NCI-H82 (cell line): ENCODE results near the gene TCERG1.
A peak's percentile ranks its signal among the peaks of the same experiment; 100 is the strongest.

Experiments
- DNase-seq: peaks from one replicate; lab custom pipeline; 2025; lab: John Stamatoyannopoulos, UW

Gene TCERG1

DNA sequence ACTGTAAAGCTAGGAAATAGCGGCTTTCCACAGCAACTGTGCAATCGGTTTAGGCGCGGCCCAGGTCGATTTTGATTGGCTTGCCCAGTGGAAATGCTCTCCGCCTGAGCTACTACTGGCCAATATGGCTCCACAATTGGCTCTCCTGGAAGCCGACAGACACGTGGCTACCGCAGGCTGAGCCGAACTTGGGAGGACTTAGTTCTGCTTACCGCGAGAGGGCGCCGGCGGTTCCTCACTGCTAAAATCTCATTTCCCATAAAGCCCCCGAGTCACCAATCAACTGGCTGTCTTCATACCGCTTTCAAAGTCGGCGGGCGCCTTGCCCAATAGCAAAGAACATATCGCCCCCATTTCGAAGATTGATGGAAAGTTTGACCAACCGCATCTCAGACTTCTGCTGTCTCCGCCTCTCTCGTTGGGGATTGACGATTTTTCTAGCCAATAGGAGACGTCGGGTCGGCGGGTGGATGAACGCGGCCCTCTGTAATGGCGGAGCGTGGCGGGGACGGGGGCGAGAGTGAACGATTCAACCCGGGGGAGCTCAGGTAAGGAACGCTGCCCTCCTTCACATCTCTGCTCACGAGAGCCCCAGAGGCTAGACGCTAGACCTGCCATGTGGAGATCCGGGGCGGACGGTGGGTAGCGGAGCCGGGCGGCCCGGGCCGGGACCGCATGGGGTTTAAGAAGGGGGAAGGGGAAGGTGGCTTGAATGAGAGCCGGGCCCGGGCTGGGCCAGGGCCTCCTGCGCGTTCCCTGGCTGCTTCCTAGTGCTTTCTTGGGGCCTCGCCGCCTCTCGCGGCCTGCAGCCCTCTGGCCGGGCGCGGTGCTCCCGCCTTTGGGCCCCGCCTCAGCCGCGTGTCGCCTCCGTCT is at the start of gene TCERG1:
TSS of gene TCERG1 (plus strand) at position 473 of the 873 bp plus-strand sequence. CDS start at position 490, 17 bp downstream.
- DNase-seq: peak; percentile 99

DNA sequence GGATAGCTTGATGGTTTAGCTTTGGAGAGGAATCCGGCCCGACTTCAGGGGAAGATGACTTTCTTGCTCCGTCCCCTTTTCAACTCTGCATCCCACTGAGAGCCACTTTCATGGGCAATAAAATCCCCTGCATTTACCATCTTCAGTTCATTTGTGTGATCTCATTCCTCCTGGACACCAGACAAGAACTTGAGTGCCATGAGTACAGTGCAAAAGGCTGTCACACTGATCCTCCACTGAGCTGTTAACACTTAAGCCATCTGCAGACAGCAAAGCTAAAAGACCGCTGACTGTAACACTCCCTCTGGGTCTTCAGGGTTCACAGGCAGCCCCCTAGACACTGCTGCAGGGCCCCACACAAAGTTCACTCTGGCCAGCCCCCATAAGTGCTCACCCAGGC is 48.3 kb upstream of the TCERG1 start:
- no peak for DNase-seq

DNA sequence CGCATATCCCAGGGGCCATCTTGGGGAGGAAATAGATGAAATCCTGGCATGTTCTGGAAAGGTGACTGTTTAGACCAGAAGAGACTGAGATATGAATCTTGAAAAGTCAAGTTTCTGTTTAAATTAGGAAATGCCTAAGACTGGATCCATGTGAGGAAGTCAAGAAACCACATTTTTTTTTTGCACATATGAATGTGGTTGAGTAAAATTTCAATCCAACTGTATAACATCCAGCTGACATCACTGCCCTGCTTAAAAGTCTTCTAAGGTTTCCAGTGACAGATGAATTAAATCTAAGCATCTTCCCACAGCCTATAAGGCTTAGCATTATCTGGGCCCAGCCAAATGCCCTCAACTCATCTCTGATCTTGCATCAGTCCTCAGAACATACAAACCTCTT is 47.7 kb upstream of the TCERG1 start:
- DNase-seq: no peak

DNA sequence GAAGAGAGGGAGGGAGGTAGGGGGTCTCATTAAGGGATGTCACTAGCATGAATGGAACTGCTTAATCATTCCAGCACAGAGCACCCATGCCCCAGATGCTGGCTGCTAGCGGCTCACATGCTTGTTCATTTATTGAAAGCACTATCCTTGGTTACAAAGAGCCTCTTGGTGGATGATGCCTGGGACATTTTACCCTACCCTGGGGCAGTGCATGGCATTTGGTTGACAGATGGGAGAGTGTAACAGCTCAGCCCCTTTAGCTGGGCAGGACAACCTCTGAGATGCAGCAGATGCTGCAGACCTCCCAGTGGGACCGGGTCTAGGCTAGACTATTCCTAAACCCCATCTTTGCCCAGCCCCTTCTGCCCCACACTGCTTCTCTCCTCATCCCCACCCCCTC is 46.9 kb upstream of the TCERG1 start:
- peak; percentile 2 for DNase-seq

DNA sequence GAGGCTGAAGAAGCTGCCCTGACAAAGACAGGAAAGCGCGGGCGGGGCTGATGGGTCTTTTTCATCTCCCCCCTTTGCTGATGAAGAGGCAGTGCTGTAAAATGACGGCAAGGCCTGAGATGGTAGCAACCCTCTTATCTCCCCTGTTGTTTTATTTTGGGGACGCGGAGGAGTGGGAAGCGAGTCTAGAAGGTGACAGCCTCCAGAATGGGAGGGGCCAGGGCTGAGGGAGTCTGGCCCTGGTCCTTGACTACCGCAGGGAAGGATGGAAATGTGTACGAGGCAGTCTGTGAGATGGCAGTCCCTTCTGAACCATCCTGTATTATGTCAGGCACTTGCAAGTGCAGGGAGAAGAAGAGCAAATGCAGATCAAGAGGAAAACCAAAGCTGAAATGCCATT is 46.1 kb upstream of the TCERG1 start:
- no peak for DNase-seq

DNA sequence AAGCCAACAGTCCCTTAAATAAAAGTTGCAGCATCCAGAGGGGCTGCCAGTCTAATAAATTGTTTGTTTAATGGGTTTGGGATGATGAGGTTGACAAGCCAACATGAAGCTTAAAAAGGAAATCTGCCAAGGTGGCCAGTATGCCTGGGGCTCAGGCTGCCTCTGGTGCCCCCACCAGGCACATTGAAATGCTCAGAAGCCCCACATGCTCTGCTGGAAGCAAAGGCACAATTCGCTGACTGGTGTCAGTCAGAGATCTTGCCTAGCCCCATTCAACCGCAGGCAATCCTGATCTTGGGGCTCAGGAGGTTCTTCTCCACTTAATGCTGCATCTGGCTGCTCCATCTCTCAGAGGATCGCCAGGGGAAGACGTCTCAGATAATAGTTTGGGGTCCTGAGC is 44.2 kb upstream of the TCERG1 start:
- no peak for DNase-seq

DNA sequence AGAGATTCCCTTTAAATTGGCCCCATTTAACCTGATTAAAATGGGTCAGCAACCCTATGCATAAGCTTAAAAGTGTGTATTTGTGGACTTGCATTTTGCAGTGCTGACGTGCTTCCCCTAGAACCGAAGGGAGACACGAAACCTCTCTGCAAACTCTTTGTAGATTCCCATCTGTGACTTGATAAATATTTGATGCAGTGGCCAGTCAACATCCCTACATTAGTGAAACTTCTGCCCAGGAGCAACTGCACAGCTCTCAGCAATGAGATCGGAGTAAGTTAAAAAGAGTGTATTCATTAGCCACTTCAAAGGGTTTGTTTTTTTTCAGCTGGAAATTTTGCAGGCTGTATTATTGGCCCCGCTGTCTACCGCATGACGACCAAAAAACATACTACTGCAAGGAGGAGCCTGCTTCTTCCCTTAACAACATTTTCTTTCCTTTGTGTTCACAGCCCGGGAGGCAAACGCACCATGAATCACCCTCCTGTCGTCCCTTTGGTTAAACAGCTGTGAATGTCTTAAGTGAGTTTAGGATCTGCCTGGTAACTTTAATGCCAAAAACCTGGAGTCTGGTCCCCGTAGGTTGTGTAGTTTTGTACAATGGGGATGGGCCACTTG is 38.0 kb upstream of the TCERG1 start:
- DNase-seq: no peak

DNA sequence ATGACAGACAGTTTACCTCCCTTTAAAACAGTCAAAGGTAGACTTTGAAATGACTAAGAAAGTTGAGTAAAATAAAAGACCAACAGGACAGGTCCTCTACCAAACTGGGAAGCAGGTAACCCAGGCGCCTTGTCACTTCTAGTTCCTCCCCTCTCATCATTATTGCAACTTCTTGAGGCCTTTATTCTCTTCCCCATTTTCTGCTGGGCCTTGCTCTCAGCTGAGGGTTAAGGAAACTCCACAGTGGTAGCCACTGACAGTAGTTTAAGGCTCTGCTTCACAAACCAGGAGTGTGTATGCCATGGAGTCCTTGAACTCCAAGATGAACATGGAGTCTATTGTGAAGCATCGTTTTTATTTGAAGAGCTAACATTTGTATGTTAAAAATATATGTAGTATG is 36.9 kb upstream of the TCERG1 start:
- no peak for DNase-seq

DNA sequence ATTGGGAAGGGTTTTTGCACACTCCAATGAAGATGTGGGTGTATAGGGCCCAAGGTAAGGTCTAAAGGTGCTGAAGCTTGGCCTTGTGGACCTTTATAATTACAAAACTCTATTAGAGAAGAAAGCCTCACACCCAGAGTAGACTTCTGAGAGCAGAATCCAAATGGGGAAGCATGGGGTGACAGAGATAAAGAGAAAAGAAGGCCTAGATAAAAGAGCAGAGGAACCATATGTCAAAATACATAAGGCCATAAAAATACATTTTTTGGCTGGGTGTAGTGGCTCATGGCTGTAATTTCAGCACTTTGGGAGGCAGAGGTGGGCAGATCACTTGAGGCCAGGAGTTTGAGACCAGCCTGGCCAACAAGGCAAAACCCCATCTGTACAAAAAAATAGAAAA is 27.4 kb upstream of the TCERG1 start:
- no peak for DNase-seq

DNA sequence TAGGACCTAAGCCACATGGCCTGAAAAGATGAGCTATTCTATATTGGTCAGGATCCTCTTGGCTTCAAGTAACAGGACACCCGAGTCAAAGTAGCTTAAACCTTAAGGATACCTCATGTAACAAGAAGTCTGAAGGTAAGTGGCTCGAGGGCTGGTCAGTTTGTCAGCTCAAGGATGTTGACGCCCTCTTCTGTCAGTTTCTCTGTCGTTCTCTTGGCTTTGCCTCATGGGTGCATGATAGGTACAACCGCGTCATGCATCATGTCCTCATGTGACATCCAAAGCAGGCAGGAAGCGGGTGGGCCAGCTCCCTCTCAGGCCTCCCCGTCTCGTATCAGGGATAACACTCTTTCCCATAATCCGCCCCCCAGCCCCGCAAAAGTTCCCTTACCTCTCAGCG is 22.1 kb upstream of the TCERG1 start:
- no peak for DNase-seq

DNA sequence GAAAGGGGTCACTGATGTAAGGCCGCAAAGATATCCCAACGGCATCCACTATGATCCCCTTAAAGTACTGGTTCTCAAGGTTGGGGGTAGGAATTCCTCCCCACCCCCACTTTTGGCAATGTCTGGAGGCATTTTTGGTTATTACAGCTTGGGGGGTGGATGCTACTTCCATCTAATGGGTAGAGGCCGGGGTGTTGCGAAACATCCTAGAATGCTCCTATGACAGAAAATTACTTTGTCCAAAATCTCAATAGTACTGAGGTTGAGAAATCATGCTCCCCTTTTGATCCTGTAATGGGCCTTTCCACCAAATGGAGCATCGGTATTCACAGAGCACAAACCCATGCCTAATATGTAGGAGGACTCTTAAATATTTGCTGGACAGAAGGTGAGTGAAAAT is 20.8 kb upstream of the TCERG1 start:
- DNase-seq: no peak

DNA sequence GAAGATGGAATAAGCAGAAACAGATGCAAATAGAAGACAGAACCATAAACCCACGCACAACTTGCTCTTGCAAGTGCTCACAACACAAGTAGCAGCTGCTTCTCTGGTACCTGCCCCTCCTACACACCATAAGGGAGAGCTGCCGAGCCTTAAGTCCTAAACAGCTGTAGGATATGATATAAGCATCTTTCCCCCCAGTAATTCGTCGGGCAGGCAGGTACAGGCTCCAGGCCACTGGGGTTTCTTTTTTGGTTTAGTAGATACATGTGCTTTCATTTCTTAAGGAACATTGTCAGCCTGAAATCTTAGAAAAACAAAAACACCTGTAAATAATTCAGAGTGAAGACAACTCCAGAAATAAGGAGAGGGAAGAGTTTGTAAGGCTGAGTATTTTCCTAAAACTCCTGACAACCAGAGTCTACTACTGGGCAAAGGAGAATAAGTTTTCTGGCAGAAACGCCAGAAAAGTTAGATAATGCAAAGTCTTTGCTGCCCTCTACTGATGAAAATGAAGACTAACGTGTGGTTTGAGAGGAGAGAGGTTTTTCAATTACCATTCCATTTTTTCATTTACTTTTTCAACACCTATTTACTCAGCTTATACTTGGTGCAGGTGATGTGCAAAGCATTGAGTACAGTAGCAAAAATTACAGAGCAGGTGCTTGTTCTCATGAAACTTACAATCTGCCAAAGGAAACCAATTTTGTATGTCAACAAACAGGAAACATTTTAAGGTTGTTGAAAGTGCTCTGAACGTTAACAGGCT is 20.1 kb upstream of the TCERG1 start:
- peak; percentile 46 for DNase-seq

DNA sequence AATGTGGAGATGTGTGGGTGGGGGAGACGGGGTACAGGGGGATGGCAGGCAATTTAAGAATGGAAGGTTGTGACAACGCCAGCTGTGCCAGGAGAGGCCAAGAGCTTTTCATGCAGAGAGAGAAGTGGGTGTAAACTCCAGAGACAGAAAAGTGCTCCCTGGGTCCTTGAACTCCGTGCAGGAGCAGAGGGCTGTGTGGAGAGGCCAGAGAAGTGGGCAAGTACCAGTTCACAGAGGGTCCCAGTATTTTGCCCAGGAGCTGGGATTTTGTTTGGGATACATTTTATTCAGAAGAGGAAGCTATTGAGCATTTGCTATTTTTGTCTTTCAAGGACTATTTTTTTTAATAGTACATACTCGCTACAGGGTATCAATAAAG is 19.5 kb upstream of the TCERG1 start:
- DNase-seq: no peak

DNA sequence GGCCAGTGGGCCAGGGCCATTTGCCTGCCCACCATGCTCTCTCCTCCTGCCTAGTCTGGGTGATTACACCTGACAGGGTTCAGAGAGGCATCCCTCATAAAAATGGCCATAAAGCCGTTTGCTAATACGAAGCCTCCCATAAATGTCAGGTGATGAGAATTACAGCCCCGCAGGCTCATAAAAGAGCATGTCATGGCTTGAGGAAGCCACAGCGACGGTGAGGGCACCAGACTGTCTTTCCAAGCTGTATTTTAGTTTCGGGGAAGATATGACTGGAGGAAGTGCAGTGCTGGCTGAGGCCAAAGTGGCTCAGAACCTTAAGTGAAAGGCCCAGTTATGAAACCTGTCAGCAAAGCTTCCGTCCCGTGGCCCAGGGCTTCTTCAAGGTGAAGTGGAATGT is 18.5 kb upstream of the TCERG1 start:
- DNase-seq: no peak

DNA sequence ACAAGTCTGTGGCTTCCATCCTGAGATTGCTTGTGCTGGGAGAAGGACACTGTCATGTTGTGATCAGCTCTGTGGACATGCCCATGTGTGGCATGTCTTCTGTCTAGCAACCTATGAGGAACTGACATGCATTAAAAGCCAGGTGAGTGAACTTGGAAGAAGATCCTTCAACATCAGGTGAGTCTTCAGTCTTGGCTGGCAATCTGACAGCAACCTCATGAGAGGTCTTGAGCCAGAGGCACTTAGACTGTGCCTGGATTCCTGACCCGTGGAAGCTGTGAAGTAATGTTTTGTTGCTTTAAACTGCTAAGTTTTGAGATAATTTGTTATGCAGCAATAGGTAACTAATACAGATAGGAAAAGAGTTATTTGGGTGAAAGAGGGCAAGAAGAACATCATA is 6.8 kb upstream of the TCERG1 start:
- no peak for DNase-seq

DNA sequence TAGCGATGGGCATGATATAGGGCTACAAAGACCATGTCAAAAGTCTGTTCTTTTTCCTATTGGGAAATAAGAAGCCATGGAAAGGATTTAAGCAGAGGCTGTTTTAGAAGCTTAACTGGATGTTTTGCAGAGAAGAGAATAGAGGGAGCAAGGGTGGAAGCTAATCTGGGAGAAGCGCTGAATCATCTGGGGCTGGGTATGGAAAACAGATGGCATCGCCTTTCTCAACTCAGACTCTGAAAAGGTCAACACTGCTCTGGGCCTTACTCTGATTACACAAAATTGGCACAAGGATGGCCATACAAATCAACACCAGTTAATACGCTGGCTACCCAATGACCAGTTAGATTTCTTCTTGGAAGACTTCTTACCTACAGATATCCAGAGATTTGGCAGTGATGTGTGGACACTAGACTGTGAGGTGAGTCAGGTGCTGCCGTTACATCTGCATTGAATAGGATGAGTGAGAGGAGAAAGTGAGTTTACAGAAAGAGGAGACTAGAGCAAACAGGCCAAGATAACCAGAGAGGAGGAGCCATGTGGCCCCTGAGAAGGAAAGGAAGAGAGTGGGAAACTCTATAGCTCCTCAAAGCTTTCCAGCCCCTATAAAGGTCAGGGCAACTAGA is 6.2 kb upstream of the TCERG1 start:
- peak; percentile 57 for DNase-seq

DNA sequence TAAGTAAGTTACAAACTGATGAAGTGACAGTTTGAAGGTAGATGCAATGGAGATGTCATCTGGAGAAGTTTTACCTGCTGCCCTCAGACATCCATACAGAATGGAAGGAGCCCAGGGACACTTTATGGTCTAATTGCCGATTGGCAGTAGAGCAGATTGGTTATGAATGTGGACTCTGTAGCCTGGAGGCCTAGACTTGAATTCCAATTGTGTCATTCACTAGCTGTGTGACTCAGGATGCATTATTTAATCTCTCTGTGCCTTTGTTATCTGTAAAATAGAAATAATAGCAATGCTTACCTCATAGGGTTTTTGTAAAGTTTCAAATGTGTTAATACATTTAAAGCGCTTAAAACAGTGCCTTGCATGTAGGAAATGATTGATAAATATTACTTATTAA is 5.2 kb upstream of the TCERG1 start:
- DNase-seq: no peak

DNA sequence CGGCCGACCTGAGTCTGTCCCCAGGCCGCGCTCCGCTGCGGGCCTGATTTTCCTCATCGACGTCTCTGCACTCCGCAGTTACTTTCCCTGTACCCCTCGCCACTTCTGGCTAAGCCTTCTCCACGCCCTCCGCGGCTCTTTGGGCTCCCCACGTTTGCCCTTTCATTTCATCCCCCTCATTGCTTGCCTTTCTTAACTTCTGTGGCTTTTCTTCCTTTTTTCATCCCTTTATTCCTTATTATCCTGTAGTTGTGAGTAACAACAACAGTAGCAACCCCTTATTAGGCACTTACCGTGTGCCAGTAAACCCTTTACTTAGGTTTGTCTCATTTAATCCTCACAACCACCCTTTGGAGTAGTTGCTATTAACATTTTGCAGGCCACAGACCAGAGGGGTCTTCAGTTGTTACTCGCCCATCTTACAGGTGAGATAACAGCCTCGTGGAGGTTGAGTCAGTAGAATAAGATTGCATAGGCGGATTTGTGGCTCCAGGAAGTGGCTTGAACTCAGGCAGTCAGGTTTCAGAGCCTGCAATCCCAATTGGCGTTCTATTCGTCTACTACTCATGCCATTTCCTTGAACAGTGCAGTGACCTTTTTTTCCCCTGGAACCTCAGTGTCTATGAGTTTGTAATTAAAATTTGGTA is 724 bp downstream of the TCERG1 start:
- DNase-seq: peak; percentile 44

DNA sequence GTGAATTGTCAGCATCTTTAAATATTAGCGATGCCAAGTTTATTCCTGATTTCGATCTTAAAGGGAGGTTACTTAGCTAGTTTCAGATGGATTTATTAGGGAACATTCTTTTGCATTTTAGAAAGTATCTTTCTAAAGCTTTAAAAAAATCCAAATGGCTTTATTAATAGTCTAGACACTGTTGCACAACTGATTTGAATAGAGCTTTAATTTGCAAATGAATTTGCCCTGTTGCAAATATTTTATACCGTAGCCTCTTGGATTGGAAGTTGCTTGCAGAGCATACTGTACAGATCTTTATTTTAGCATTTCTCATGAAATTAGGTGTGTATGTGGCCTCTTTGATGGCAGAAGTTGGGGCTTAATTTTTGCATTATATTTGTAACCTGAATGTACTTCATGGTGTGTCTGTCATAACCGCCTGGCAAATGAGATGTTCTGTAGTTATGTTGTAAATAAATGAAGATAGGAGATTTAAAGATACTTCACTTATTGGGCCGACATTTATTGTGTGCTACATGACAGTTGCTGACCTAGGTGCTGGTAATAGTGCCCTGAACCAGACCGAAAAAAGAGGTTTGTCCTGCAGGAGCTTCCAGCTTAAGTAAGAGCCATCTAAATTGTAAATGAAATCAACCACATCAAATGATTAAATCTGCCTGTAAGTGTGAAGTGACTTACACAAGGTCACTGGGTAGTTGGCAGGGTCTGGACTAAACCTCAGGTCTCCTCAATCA is 1.8 kb downstream of the TCERG1 start:
- DNase-seq: no peak

DNA sequence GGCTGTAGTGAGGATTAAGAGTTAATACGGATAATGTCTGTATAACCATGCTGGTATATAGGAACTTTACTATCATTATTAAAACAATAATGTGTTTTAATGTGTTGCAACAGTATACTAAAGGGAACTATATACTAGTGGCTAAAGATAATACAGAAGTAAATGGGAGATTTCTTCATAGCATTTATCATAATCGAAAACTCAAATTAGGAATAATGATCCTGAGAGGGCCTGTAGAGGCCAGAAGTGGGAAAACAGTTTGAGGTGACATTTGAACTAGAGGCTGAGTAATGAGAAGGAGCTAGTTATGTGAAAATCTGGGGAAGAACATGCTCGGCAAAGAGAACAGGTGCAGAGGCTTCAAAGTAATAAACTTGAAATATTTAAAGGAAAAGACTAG is 2.9 kb downstream of the TCERG1 start:
- no peak for DNase-seq

DNA sequence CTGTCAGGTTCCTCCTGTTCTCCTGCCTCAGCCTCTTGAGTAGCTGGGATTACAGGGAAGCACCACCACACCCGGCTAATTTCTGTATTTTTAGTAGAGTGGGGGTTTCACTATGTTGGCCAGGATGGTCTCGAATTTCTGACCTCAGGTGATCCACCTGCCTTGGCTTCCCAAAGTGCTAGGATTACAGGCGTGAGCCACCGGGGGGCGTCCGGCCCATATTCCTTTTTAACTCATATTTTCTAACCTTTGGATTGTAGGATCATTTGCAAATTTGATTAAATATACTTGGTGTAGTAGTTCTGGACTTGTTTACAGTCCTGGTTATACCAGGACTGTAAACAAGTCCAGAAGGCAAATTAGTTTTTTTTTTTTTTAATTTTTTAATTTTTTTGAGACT is 4.3 kb downstream of the TCERG1 start:
- no peak for DNase-seq
